H9 (cell line): ENCODE results near the gene EFHD1. TPM values are rescaled to one million over a fixed set of nuclear protein-coding genes. Genes with fewer than 3 reads are reported as not detected.

Experiments
- DNase-seq: peaks from one replicate; pipeline ENCODE4 v3.0.0-alpha.2; 2017
- H2AFZ ChIP-seq: one replicate; pipeline ENCODE4 v1.6.1; 2013; ENCODE audit warnings: mild to moderate bottlenecking, low read length, control low read depth, moderate library complexity
- H2AK5ac ChIP-seq: 2 replicates; pipeline ENCODE4 v1.6.1; 2013; ENCODE audit warnings: low read length, control low read depth, mixed read lengths; ENCODE audit not compliant: insufficient read length
- H2BK120ac ChIP-seq: one replicate; pipeline ENCODE4 v1.6.1; 2013; ENCODE audit warnings: low read depth, mild to moderate bottlenecking, low read length, control low read depth, inconsistent platforms; ENCODE audit not compliant: poor library complexity, severe bottlenecking
- H2BK12ac ChIP-seq: 2 replicates; pipeline ENCODE4 v1.6.1; 2013; ENCODE audit warnings: low read length, control low read depth, mixed read lengths, low read depth; ENCODE audit not compliant: insufficient read length
- H2BK15ac ChIP-seq: 2 replicates; pipeline ENCODE4 v1.6.1; 2013; ENCODE audit warnings: low read depth, low read length, control low read depth
- H2BK20ac ChIP-seq: one replicate; pipeline ENCODE4 v1.6.1; 2013; ENCODE audit warnings: low read depth, mild to moderate bottlenecking, low read length, control low read depth, inconsistent platforms; ENCODE audit not compliant: poor library complexity, severe bottlenecking
- H2BK5ac ChIP-seq: 2 replicates; pipeline ENCODE4 v1.6.1; 2013; ENCODE audit warnings: low read length, control low read depth, mixed read lengths; ENCODE audit not compliant: insufficient read length
- H3K14ac ChIP-seq: 2 replicates; pipeline ENCODE4 v1.6.1; 2013; ENCODE audit warnings: low read length, control low read depth; ENCODE audit not compliant: insufficient read depth
- H3K18ac ChIP-seq: 2 replicates; pipeline ENCODE4 v1.6.1; 2013; ENCODE audit warnings: low read depth, mild to moderate bottlenecking, mixed read lengths, low read length, control low read depth; ENCODE audit not compliant: insufficient read length
- H3K23ac ChIP-seq: 2 replicates; pipeline ENCODE4 v1.6.1; 2013; ENCODE audit warnings: low read length, control low read depth, mixed read lengths, low read depth; ENCODE audit not compliant: insufficient read length
- H3K23me2 ChIP-seq: 2 replicates; pipeline ENCODE4 v1.6.1; 2013; ENCODE audit warnings: low read depth, mild to moderate bottlenecking, mixed read lengths, low read length, control low read depth; ENCODE audit not compliant: insufficient read length, poor library complexity, severe bottlenecking
- H3K27ac ChIP-seq: 2 replicates; pipeline ENCODE4 v1.5.1; 2013; ENCODE audit warnings: low read length, control low read depth, mixed read lengths, low read depth; ENCODE audit not compliant: insufficient read length
- H3K27me3 ChIP-seq: 2 replicates; pipeline ENCODE4 v1.6.1; 2013; ENCODE audit warnings: low read length, control low read depth, inconsistent platforms; ENCODE audit not compliant: insufficient read depth
- H3K4ac ChIP-seq: 2 replicates; pipeline ENCODE4 v1.6.1; 2013; ENCODE audit warnings: low read depth, mild to moderate bottlenecking, control low read depth, inconsistent platforms, low read length, moderate library complexity
- H3K4me1 ChIP-seq: 2 replicates; pipeline ENCODE4 v1.6.1; 2013; ENCODE audit warnings: low read length, control low read depth, inconsistent platforms; ENCODE audit not compliant: insufficient read depth
- H3K4me2 ChIP-seq: 2 replicates; pipeline ENCODE4 v1.6.1; 2013; ENCODE audit warnings: low read length, control low read depth, mixed read lengths; ENCODE audit not compliant: insufficient read length, insufficient read depth
- H3K56ac ChIP-seq: 2 replicates; pipeline ENCODE4 v1.6.1; 2013; ENCODE audit warnings: low read depth, mild to moderate bottlenecking, mixed read lengths, low read length, control low read depth; ENCODE audit not compliant: insufficient read length
- H3K79me1 ChIP-seq: 2 replicates; pipeline ENCODE4 v1.6.1; 2013; ENCODE audit warnings: low read depth, mild to moderate bottlenecking, moderate library complexity, low read length, control low read depth, inconsistent platforms; ENCODE audit not compliant: insufficient read depth, poor library complexity, severe bottlenecking
- H3K79me2 ChIP-seq: 2 replicates; pipeline ENCODE4 v1.6.1; 2013; ENCODE audit warnings: low read length, control low read depth, inconsistent platforms; ENCODE audit not compliant: insufficient read depth
- H3K9ac ChIP-seq: 2 replicates; pipeline ENCODE4 v1.6.1; 2013; ENCODE audit warnings: low read length, control low read depth, mixed read lengths; ENCODE audit not compliant: insufficient read length; ENCODE audit errors: extremely low read depth
- H3K9me3 ChIP-seq: one replicate; pipeline ENCODE4 v1.6.1; 2013; ENCODE audit warnings: low read depth, low read length, inconsistent platforms; ENCODE audit not compliant: control insufficient read depth
- H3T11ph ChIP-seq: one replicate; pipeline ENCODE4 v1.6.1; 2013; ENCODE audit warnings: mild to moderate bottlenecking, low read length, control low read depth, inconsistent platforms
- H4K20me1 ChIP-seq: one replicate; pipeline ENCODE4 v1.6.1; 2013; ENCODE audit not compliant: control insufficient read depth, insufficient read length, insufficient read depth
- H4K5ac ChIP-seq: 2 replicates; pipeline ENCODE4 v1.6.1; 2013; ENCODE audit warnings: low read depth, mild to moderate bottlenecking, mixed read lengths, low read length, control low read depth; ENCODE audit not compliant: insufficient read length
- H4K8ac ChIP-seq: replicated peaks from 2 replicates; pipeline ENCODE4 v1.6.1; 2013; ENCODE audit warnings: low read length, control low read depth, mixed read lengths, low read depth; ENCODE audit not compliant: insufficient read length
- H4K91ac ChIP-seq: 2 replicates; pipeline ENCODE4 v1.6.1; 2013; ENCODE audit warnings: low read depth, mild to moderate bottlenecking, moderate library complexity, mixed read lengths, low read length, control low read depth; ENCODE audit not compliant: insufficient read length
- H3K27ac Mint-ChIP-seq, 3 experiments: 2 replicates in 2 of 3; 3 replicates in 1 of 3; pipeline ENCODE4 v1.8.0; 2020 to 2021; ENCODE audit warnings: mixed read lengths in 3 of 3, mild to moderate bottlenecking in 1 of 3, moderate library complexity in 1 of 3
- H3K27me3 Mint-ChIP-seq: 2 replicates; pipeline ENCODE4 v1.8.0; 2021; ENCODE audit warnings: low read depth, mild to moderate bottlenecking, moderate library complexity, mixed read lengths
- H3K36me3 Mint-ChIP-seq, 3 experiments: 2 replicates in 2 of 3; 3 replicates in 1 of 3; pipeline ENCODE4 v1.8.0; 2020 to 2021; ENCODE audit warnings: low read depth in 3 of 3, mixed read lengths in 3 of 3; ENCODE audit not compliant: insufficient read depth in 1 of 3
- H3K4me1 Mint-ChIP-seq, 2 experiments: 2 replicates each; pipeline ENCODE4 v1.8.0; 2020; ENCODE audit warnings: mixed read lengths in 2 of 2
- H3K4me3 Mint-ChIP-seq, 2 experiments: 2 replicates in 1 of 2; 3 replicates in 1 of 2; pipeline ENCODE4 v1.8.0; 2020 to 2021; ENCODE audit warnings: mild to moderate bottlenecking in 2 of 2, mixed read lengths in 2 of 2, moderate library complexity in 1 of 2
- H3K9me3 Mint-ChIP-seq, 2 experiments: 2 replicates in 1 of 2; 3 replicates in 1 of 2; pipeline ENCODE4 v1.8.0; 2020; ENCODE audit warnings: mild to moderate bottlenecking in 2 of 2, mixed read lengths in 2 of 2, moderate library complexity in 1 of 2
- CTCF ChIP-seq: fragments of 200-600 bp; sonication (generic); conservative IDR thresholded peaks from 3 replicates; pipeline ENCODE4 v1.8.0; 2021; ENCODE audit warnings: antibody characterized with exemption, mild to moderate bottlenecking
- WGBS: extraction: QIAGEN DNeasy Blood & Tissue Kit; methylation state at CpG from one replicate; pipeline ENCODE4 v1.1.7; 2013; ENCODE audit warnings: missing lambda C conversion rate, low lambda C conversion rate, mixed read lengths; ENCODE audit not compliant: insufficient read length; ENCODE audit errors: extremely low coverage; 5-methylcytosine and 5-hydroxymethylcytosine counted together
- total RNA-seq: library from RNA; stranded (reverse); gene quantifications from 2 replicates; pipeline ENCODE4 v1.2.1, GENCODE V29; 2021

EFHD1 gene
- total RNA-seq, 1 experiment from 2014 or later: 2.8 TPM

GRCh38 chr2:232672588-232672987 is 39.2 kb downstream of the EFHD1 start:
- no peak for DNase-seq
- Histone ChIP-seq H3T11ph (no peak overlapping the region), H3K9me3 (no peaks in the 10 kb centered on the region), H4K20me1 (no peaks in the 10 kb centered on the region), H2BK12ac (no peak overlapping the region), H4K91ac (no peak overlapping the region), H3K14ac (no peak overlapping the region), H4K8ac (no peak overlapping the region), H4K5ac (no peak overlapping the region), H2AK5ac (no peak overlapping the region), H3K79me2 (no peaks in the 10 kb centered on the region), H3K4me2 (no peak overlapping the region), H3K27ac (no peak overlapping the region), H2BK120ac (no peak overlapping the region), H3K79me1 (no peaks in the 10 kb centered on the region), H3K56ac (no peak overlapping the region), H3K27me3 (no peaks in the 10 kb centered on the region), H3K18ac (no peak overlapping the region), H3K23me2 (no peaks in the 10 kb centered on the region), H3K4ac (no peak overlapping the region), H3K9ac (no peak overlapping the region), H2BK15ac (no peak overlapping the region), H2BK20ac (no peak overlapping the region), H2BK5ac (no peak overlapping the region), H3K23ac (no peak overlapping the region), H3K4me1 (no peaks in the 10 kb centered on the region), H2AFZ (no peak overlapping the region)
- TF ChIP-seq CTCF: no peak
- H3K4me3 Mint-ChIP-seq: no peak overlapping the region
- H3K36me3 Mint-ChIP-seq: no peaks in the 10 kb centered on the region
- no peak overlapping the region for H3K27ac Mint-ChIP-seq
- H3K27me3 Mint-ChIP-seq: peaks cover 1% of the 10 kb centered on the region; the same call in 1 of the 2 replicates
- H3K4me1 Mint-ChIP-seq: peaks cover 7 to 10% of the 10 kb centered on the region in 2 experiments
- H3K9me3 Mint-ChIP-seq: no peaks in the 10 kb centered on the region
- WGBS: no CpG with 5 or more reads among the region's 1 CpG
